ENCODE data around the gene PRDM12.

Gene PRDM12

GRCh38 chr9:130664251-130665028 is at the start of gene PRDM12:
Gene PRDM12, plus strand, starts transcription at chr9:130664594. Its CDS starts 60 bp downstream, at chr9:130664654.
- DNase-seq = no peak

GRCh38 chr9:130616451-130616850 is 47.9 kb upstream of the PRDM12 start:
- DNase-seq = no peak

- no peak for DNase-seq
Observed at GRCh38 chr9:130623466-130623865, 40.9 kb upstream of the PRDM12 start.

- no peak for DNase-seq
Observed at GRCh38 chr9:130624154-130624553, 40.2 kb upstream of the PRDM12 start.

GRCh38 chr9:130626249-130626996 is 38.0 kb upstream of the PRDM12 start:
- DNase-seq = no peak

GRCh38 chr9:130627051-130627450 is 37.3 kb upstream of the PRDM12 start:
- DNase-seq = no peak

GRCh38 chr9:130627896-130628792 is 36.2 kb upstream of the PRDM12 start:
- no peak for DNase-seq

GRCh38 chr9:130629443-130630070 is 34.8 kb upstream of the PRDM12 start:
- DNase-seq = no peak

GRCh38 chr9:130630071-130630450 is 34.3 kb upstream of the PRDM12 start:
- no peak for DNase-seq

GRCh38 chr9:130630506-130631330 is 33.7 kb upstream of the PRDM12 start:
- no peak for DNase-seq

GRCh38 chr9:130631331-130632080 is 32.9 kb upstream of the PRDM12 start:
- DNase-seq = no peak

GRCh38 chr9:130632081-130632710 is 32.2 kb upstream of the PRDM12 start:
- no peak for DNase-seq

GRCh38 chr9:130632841-130633240 is 31.6 kb upstream of the PRDM12 start:
- no peak for DNase-seq

- DNase-seq = no peak
Observed at GRCh38 chr9:130633336-130634190, 30.8 kb upstream of the PRDM12 start.

GRCh38 chr9:130634191-130634768 is 30.1 kb upstream of the PRDM12 start:
- DNase-seq = no peak

GRCh38 chr9:130634801-130635200 is 29.6 kb upstream of the PRDM12 start:
- no peak for DNase-seq

- DNase-seq = no peak
Observed at GRCh38 chr9:130635306-130635705, 29.1 kb upstream of the PRDM12 start.

- no peak for DNase-seq
Observed at GRCh38 chr9:130635721-130636647, 28.4 kb upstream of the PRDM12 start.
